Measurements from ENCODE around the gene ADAM20.

GRCh38 chr14:70536830-70537229 is 2.0 kb upstream of the ADAM20 start:
- TF ChIP-seq, protein P1, sequence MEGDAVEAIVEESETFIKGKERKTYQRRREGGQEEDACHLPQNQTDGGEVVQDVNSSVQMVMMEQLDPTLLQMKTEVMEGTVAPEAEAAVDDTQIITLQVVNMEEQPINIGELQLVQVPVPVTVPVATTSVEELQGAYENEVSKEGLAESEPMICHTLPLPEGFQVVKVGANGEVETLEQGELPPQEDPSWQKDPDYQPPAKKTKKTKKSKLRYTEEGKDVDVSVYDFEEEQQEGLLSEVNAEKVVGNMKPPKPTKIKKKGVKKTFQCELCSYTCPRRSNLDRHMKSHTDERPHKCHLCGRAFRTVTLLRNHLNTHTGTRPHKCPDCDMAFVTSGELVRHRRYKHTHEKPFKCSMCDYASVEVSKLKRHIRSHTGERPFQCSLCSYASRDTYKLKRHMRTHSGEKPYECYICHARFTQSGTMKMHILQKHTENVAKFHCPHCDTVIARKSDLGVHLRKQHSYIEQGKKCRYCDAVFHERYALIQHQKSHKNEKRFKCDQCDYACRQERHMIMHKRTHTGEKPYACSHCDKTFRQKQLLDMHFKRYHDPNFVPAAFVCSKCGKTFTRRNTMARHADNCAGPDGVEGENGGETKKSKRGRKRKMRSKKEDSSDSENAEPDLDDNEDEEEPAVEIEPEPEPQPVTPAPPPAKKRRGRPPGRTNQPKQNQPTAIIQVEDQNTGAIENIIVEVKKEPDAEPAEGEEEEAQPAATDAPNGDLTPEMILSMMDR (conservative IDR thresholded peaks at IDR 0.05 in 1 of 2, IDR thresholded peaks at IDR 0.05 in 1 of 2; ENCODE audit: extremely low read depth in 1 of 2, insufficient read depth in 1 of 2, low read depth in 1 of 2, low read length in 2 of 2): no peak
- no peak for TF ChIP-seq EZH2 (IDR thresholded peaks at IDR 0.05; ENCODE audit: borderline replicate concordance, low read length)
